ENCODE data around the gene CD81.

DNA sequence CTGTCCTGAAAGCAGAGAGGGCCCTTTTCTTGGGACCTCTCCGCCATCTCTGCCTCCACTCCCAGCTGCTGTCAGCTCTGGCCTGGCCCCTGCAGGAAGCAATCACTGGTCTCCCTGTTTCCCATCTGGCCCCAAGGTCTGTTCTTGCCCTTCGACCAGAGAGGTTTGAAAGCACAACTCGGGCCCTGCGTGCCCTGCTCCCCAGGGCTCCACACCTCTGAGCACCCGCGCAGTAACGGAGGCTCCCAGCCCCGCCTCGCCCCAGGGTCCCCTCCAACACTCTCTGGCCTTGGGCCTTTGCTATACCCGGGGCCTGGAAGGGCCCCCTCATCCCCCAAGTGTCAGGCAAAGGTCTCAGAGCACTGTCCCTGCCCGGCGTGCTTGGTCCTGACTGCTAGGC, 7.8 kb upstream of the CD81 start:
- TF ChIP-seq RAD21 (IDR thresholded peaks at IDR 0.05; ENCODE audit: low read depth) (no peak), EGR1 (IDR thresholded peaks at IDR 0.05) (no peak), CREB1 (IDR thresholded peaks at IDR 0.05; ENCODE audit: low read depth) (no peak), CEBPB (IDR thresholded peaks at IDR 0.05) (no peak), TAF1 (IDR thresholded peaks at IDR 0.05; ENCODE audit: low read depth) (no peak), YY1 (IDR thresholded peaks at IDR 0.05; ENCODE audit: low read depth) (no peak), ZBTB7A (IDR thresholded peaks at IDR 0.05; ENCODE audit: low read depth) (no peak), EP300 (IDR thresholded peaks at IDR 0.05; ENCODE audit: borderline replicate concordance) (no peak), REST (IDR thresholded peaks at IDR 0.05; ENCODE audit: low read depth) (no peak), TCF12 (IDR thresholded peaks at IDR 0.05; ENCODE audit: low read depth) (no peak)
- TF ChIP-seq, protein P1, sequence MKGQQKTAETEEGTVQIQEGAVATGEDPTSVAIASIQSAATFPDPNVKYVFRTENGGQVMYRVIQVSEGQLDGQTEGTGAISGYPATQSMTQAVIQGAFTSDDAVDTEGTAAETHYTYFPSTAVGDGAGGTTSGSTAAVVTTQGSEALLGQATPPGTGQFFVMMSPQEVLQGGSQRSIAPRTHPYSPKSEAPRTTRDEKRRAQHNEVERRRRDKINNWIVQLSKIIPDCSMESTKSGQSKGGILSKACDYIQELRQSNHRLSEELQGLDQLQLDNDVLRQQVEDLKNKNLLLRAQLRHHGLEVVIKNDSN (IDR thresholded peaks at IDR 0.05) = no peak
- TF ChIP-seq, protein P2, sequence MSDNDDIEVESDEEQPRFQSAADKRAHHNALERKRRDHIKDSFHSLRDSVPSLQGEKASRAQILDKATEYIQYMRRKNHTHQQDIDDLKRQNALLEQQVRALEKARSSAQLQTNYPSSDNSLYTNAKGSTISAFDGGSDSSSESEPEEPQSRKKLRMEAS (IDR thresholded peaks at IDR 0.05) = no peak

Measured in Ishikawa (cell line).